GM18519 (cell line): Measurements from ENCODE around the gene VPS35L.

Experiments
- ATAC-seq: cut with Tn5 transposase; IDR thresholded peaks from one replicate; pipeline ENCODE4 v1.9.1; 2021; ENCODE audit warnings: mild to moderate bottlenecking, moderate library complexity; ENCODE audit not compliant: unreplicated experiment, low FRiP score

VPS35L gene

GRCh38 chr16:19589771-19590302 lies 34.3 kb downstream of the VPS35L start:
- no peak for ATAC-seq

DNA sequence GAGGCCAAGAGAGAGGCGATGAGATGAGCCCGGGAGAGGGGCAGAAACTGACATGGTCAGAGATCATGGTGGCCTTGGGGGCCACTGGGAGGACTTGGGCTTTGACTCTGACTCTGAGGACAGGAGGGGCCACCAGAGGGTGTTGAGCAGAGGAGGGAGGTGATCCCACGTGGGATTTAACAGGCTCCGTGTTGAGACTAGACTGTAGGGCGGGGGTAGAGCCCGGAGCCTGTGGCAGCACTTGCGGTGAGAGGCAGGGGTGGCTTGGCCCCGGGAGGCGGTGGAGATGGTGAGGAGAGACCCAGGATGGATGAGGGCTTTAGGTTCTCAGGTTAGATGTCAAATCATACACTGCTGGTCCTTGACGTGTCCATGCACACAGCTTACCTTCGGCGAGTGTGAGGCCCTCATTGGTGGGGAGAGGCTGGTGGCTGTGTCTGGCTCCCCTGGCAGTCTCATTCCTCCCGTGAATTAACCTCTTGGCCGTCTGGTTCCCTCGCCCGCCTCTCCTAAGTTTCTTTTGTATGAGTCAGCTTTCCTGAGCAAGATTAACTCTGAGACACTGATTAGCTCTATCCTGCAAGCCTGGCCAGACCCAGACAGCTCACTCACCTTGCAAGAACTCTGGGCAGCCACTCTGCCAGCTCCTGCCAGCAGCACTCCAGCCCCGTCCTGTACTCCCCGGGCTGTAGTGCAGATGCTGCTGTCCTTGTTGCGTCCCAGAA lies 39.7 kb downstream of the VPS35L start:
- no peak for ATAC-seq

GRCh38 chr16:19598805-19599510 lies 43.5 kb downstream of the VPS35L start:
- ATAC-seq: no peak

DNA sequence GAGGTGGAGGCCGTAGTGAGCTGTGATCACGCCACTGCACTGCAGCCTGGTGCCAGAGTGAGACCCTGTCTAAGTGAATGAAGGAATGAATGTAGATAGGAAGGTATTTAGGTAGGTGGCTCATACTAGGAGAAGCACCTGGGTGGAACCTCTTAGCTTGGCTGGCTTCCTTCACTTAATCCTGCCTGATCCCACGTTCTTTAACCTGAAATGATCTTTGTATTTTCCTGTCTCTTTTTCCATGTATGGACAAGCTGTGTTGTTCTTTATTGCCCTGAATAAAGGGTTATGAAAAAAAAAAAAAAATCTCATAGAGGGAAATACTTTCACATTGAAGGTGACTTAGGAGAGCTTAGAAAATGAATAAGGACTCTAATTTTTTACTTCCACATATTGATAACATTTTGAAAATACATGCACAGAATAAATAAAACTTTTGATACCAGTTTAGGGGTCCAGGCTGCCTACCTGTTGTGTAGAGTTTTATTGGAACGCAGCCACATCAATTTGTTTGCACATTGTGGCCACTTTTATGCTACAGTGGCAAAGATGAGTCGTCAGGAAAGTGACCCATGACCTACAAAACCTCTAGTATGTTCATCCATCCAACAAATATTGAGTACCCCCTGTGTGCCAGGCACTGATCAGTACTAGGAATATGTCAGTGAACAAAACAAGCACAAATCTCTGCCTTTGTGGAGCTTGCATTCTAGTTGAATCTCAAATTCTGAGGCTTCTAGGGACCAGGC lies 44.6 kb downstream of the VPS35L start:
- ATAC-seq: no peak

DNA sequence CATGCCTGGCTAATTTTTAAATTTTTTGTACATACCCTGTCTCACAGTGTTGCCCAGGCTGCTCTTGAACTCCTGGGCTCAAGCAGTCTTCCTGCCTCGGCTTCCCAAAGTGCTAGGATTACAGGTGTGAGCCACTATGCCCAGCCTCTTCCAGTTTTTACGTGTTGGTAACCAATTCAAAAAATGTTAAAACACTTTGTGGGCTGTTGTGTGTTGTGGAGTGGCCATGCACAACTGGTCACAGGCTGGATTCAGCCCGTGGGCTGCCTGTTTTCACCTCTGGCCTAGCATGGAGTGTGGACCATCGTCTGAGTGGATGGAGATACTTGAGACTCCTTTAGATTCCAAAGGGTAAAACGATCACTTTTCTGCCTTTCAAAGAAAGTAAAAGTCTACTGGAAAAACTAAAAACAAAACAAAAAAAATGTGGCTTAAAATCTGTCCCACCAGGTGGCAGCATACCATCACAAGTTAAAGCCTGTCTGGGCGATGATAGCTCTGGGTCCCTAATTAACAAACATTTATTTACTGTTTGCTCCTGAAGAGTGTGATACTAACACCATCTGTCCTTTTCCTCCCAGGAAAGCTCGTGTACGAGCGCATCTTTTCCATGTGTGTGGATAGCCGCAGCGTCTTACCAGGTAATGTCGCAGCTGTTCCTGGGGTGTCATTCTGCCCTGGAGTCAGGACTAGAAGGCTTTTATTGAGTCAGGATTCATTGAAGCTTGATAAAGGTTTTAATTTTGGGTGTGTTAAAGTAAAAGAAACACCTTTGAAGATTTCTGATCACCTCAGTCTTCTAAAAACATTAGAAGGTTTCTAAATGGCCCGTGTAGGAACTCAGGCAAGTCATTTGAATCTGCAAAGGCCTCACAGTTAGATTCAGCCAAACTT lies 45.8 kb downstream of the VPS35L start:
- no peak for ATAC-seq

DNA sequence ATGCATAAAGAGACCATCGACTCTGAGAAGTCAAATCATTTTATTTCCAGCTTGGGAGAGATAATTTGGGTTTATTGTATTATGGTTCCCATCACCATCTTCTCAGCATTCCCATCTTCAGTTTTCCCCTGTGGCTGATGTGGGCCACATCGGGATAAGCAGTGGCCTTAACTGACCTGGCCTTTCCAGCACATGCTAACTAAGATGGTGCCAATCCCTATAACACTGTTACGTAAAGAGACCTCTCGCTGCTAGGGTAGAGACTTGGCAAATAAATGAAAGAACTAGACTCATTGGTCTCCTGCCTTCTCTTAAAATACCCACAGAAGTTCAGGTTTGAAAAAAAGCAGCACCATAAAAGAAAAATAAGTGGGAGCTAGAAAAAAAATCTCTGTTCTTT lies 49.4 kb downstream of the VPS35L start:
- ATAC-seq: no peak

- ATAC-seq: no peak
Measured at GRCh38 chr16:19605701-19606100, 50.2 kb downstream of the VPS35L start.

- ATAC-seq: no peak
Measured at GRCh38 chr16:19607616-19608280, 52.2 kb downstream of the VPS35L start.

- ATAC-seq: no peak
Measured at GRCh38 chr16:19609359-19609758, 53.9 kb downstream of the VPS35L start.

- no peak for ATAC-seq
Measured at GRCh38 chr16:19610200-19610599, 54.7 kb downstream of the VPS35L start.

- ATAC-seq: no peak
Measured at GRCh38 chr16:19613834-19614233, 58.3 kb downstream of the VPS35L start.

DNA sequence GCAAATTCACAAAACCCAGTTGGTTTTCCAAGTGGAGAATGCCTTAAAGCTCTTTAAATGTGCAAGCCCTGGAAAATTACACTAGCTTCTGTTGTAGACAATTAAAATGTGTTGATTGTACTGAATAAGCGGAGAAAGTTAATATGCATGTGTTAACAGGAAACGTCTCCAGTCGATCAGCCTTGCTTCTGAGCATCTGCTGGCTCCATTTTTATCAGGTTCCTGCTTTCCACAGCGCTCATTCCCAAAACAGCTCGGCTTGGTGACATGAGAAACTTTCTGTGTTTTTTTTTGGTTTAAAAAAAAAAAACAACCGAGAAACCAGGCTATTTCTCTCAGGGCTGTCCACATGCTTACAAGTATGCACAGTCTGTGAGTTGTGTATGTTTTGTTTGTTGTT lies 60.7 kb downstream of the VPS35L start:
- no peak for ATAC-seq

DNA sequence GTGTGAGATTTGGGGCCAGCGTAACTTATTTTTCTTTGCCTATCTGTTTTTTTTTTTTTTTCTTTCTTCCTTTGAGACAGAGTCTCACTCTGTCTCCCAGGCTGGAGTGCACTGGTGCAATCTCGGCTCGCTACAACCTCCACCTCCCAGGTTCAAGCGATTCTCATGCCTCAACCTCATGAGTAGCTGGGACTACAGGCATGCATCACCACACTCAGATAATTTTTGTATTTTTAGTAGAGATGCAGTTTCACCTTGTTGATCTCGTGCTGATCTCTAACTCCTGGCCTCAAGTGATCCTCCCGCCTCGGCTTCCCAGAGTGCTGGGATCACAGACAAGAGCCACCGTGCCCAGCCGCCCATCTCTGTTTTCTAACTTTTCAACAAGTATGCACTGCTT lies 63.4 kb downstream of the VPS35L start:
- ATAC-seq: no peak

DNA sequence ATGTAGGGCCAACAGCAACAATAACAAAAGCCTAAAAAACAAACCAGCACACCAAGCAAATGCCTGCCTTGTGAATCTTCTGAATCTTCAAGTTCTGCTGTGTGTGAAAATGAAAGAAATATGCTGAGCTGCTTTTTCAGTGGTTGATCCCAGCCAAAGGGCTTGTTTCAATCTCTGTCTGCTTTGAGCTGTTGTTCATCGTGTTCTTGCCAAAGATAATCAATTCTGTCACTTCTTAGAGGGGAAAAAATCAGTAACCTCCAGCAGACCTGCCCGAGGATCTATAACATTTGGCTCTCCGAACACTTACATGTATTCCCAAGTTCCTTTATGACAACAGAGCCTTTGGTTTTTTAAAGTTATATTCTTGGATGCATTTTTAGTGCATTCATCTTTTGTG lies 65.9 kb downstream of the VPS35L start:
- no peak for ATAC-seq

- no peak for ATAC-seq
Measured at GRCh38 chr16:19625039-19625438, 69.5 kb downstream of the VPS35L start.

DNA sequence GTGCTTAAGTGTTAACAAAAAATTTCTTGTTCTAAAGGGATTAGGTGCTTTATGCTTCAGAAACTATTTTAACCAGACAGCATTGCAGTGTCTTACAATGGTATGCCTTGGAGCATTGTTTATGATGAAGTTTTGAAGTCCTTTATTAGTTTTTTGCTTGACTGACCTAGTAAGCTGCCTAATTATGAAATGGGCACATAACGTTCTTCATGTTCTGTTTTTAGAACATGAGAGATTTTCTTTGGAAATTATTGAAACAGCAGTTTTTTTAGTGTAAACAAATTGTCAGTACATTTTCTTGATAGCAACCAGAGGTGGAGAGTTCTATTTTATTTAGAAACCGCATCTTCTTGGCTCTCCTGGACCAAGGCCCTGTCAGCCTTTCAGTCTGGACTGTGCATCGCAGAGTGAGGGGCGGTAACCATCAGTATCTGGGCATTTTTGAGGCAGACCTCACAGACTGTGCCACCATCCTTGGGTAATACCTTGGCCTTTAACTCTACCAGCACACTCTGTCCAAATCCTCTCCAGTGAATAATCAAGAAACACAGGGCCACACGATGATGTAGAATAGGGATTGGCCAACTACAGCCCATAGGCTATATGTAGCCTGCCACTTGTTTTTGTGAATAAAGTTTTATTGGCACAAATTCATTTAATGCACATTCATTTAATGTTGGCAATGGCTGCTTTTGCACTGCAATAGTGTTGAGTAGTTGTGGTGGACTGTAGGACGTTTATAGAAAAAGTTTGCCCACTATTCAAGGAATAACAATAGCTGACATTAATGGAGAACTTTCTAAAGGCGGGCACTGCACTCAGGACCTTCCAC lies 81.1 kb downstream of the VPS35L start:
- no peak for ATAC-seq

DNA sequence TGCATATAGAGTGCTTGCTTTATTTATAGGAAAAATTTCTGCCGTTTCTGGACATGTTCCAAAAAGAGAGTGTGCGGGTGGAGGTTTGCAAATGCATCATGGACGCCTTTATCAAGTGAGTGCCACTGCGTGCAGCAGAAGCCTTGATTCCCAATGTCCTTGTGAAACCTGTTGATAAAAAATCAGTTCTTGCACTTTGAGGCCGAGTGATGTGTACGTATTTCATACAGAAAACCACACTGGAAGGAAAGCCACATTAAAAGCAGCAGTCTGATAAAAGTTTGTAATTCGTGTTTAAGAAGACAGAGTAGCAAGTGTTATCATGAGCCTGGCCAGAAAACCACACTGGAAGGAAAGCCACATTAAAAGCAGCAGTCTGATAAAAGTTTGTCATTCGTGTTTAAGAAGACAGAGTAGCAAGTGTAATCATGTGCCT lies 84.5 kb downstream of the VPS35L start:
- no peak for ATAC-seq

- ATAC-seq: no peak
Measured at GRCh38 chr16:19642501-19642900, 87.0 kb downstream of the VPS35L start.

DNA sequence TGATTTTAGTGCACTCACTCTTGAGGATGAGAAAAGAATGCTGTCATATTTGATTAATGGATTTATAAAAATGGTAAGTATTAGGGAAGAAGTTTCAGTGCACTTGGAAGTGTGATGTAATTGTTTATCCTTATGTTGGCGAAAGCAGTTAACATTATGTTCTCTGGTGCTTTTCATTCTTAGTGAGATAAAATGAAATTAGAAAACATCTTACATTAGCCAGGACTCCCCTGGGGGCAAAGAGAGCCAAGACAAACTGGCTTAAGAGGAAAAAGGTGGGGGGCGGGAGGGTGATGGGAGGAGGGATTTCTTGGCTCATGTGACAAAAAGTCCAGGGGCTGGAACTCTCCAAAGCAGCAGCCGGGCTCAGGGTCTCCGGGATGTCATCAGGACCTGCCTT lies 89.4 kb downstream of the VPS35L start:
- no peak for ATAC-seq
